ENCODE data around the gene MR1.
A peak's percentile ranks its signal among the peaks of the same experiment; 100 is the strongest.
"Not testable (repeated sequence)": the region's sequence is repeated elsewhere in the genome, so short reads cannot be mapped to it uniquely, and the experiment has no call there.

Gene MR1

DNA sequence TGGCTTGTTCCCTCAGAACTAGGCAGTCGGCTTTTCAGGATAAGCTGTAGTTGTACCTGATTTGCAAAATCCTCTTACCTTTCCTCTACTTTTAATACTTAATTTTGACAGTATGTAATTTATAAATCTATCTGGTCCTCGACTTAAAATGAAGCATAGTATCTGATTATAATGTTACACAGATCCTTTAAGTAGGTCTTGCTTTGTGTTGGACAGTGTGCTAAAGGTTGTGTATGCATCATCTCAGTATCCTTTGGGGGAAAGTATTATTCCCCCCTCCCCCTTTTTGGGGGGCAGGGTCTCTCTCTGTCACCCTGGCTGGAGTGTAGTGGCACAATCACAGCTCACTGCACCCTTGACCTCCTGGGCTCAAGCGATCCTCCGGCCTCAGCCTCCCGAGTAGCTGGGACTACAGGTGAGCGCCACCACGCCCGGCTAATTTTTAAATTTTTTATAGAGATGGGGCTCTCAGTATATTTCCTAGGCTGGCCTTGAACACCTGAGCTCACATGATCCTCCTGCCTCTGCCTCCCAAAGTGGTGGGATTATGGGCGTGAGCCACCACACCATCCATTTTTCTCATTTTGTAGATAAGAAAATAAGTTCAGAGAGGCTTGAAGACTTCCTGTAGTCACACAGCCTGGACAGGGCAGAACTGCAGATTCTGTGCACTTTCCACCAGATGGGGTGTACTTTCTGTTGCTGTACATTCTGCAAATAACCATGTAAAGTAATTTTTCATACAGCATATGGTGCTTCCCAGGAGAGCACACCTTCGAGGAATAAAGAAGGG is 10.3 kb upstream of the MR1 start:
- in situ Hi-C loops (cut with MboI; ENCODE audit: low pct_unique_long_range_greater_than_20kb, low sequenced_read_pairs), result no loop called here

DNA sequence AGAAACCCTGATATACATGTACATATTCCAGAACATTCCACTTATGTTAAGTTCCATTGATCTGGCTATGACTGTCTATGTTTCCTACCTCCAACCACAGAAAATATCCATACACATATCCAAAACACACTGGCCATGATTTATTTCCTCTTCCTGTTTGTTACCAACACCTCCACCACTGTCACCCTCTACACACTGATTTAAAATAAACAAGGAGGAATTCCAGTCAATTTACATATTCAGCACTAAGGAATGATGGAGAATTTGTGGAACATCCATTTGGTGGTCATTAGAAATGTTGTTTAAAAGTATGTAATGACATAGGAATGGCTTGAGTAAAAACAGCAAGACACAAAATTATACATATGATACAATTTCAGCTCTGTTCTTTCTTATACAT is 5.6 kb upstream of the MR1 start:
- in situ Hi-C loops (cut with MboI; ENCODE audit: low pct_unique_long_range_greater_than_20kb, low sequenced_read_pairs), result no loop called here

More for the DNA sequence above, 10.3 kb upstream of the MR1 start:
- no peak for DNase-seq

DNA sequence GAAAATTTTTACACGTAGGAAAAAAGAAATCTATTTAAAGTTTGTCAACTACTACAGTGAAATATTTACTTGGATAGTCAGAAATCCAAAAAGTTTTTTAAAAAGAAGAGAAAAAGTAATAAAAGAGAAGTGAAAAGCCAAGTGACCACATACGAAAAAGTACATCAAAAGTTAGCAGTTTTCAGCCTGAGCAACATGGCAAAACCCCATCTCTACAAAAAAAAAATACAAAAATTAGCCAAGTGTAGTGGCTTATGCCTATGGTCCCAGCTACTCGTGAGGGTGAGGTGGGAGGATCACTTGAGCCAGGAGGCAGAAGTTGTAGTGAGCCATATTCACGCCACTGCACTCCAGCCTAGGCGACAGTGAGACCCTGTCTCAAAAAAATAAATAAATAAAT is 5.2 kb upstream of the MR1 start:
- no peak for DNase-seq
- in situ Hi-C loops (cut with MboI; ENCODE audit: low pct_unique_long_range_greater_than_20kb, low sequenced_read_pairs), result no loop called here

More for the DNA sequence above, 5.6 kb upstream of the MR1 start:
- DNase-seq, result no peak

DNA sequence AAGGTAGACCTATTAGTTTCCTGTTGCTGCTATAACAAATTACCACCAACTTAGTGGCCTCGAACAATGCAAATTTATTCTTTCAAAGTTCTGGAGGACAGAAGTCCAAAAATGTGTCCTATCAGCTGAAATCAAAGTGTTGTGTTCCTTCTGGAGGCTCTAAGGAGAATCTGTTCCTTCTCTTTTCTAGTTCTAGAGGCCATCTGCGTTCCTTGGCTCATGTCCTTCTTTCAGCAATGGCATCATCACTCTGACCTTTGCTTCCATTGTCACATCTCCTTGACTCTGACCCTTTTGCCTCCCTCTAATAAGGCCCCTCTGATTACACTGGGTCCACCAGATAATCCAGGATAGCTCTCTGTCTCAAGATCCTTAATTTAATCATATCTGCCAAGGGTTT is 1.2 kb upstream of the MR1 start:
- DNase-seq, result no peak
- in situ Hi-C loops (cut with MboI; ENCODE audit: low pct_unique_long_range_greater_than_20kb, low sequenced_read_pairs), result no loop called here

DNA sequence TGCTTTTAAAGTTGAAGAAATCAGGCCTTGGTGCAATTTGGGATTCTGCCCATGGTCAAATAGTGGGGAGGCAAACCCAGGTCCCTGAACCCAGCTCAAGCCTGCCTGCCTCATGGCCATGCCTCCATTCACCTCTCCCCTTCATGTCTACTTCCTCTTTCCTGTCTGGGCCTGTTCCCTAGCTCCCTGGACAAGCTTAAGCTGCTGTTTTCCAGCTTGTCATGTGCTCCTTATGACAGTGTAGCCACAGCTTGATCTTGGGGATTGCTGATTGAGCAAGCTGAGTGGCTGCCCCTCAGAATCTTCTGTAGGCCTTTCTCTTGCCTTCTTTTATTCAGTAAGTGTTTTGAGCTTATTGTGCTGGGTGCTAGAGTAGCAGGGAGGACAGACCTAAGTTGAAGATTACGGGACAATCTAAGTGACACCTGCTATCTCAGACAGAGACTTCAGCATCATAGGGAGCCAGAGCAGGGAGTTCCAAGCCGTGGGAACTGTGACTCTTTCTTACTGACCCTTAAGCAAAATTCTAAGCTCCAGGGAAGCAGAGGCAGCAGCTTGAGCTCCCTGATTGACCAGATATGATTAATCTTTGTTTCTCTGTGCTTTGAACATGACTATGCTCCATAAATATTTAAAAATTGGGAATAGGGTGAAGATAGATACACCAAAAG is 520 bp upstream of the MR1 start:
- in situ Hi-C loops (cut with MboI; ENCODE audit: low pct_unique_long_range_greater_than_20kb, low sequenced_read_pairs), result no loop called here

DNA sequence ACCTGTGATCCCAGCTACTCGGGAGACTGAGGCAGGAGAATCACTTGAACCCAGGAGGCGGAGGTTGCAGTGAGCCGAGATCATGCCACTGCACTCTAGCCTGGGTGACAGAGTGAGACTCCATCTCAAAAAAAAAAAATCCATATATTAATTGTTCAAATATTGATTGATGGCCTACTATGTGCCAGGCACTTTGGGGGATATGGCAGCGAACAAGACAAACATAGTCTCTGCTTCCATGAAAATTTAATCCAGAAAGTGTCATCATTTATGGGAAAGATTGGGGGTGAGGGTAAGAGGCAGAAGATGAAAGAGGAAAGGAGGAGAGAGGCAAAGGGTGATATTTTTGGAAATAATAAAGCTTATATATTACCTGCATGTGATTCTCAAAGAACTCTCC is 1.4 kb downstream of the MR1 start:
- DNase-seq; in situ Hi-C loops (cut with MboI; ENCODE audit: low pct_unique_long_range_greater_than_20kb, low sequenced_read_pairs): not testable (repeated sequence)

More for the DNA sequence above, 520 bp upstream of the MR1 start:
- DNase-seq, result peak; percentile 84

DNA sequence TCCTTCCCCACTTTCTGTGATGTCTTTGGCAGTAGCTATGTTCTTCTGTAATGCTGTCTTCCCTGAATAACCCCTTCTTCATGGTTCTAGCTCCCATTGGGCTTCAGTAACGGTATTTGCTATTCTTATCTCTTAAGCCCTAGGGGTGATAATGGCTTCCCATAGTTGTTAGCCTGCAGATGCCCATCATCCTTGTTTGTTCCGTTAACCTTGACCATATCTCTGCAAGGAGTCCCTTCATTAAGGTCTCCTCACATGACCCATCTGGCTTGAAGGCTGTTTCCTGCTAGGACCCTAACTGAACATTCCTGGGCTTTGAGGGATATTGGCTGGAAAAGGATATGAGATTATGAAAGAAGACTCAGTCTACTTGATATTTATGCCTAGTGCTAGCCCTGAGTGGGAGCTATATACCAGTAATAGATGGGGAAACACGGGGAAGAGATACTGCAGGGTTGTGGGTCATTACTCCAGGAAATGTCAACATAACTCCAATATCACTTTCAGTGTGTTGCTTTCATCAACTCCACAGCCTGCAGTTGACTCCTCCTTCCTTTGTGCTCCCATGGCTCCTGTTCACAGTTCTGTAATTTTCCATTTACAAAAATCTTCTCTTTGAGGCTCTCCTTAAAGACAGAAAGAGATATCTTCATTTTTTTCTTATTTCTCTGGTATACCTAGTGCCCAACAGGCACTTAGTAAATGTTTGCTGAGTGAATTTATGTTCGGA is 2.5 kb downstream of the MR1 start:
- in situ Hi-C loops (cut with MboI; ENCODE audit: low pct_unique_long_range_greater_than_20kb, low sequenced_read_pairs), result no loop called here
- DNase-seq, result no peak

DNA sequence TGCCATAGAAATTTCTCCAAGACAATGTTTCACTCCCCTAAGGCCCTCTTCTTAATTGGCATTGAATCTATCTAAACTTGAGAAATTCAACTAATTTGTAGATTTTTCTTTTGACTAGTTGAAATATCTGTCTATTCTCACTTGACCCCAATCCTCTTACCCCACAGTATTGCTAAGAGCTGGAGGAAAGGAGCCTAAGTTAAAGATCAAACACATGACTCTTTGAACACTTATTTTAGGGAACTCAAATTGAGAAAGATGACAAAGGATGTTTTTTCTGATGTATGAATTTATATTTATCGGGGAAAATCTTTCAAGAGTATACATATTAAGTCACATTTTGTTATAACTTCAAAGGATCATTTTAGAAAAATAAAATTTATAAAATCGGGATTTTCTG is 3.6 kb downstream of the MR1 start:
- no peak for DNase-seq
- in situ Hi-C loops (cut with MboI; ENCODE audit: low pct_unique_long_range_greater_than_20kb, low sequenced_read_pairs), result no loop called here

DNA sequence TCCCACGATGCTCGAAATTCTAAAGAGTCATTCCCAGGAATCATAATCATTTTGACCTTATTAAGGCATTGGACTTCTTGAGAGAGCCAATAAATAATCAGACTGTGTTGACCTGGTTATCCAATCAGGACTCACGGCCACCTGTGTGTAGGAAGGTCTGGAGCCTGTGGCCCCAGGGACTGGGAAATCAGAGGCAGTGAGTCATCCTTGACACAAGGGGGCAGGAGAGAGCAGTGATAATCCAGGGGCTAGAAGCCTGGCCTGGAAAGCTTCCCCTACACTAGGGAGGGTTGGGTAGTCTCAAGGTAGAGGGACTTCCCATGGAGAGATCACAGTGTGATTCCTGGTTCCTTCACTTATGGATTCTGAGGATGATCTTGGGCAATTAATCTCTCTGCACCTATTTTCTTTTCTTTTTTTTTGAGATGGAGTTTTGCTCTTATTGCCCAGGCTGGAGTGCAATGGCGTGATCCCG is 4.7 kb downstream of the MR1 start:
- in situ Hi-C loops (cut with MboI; ENCODE audit: low pct_unique_long_range_greater_than_20kb, low sequenced_read_pairs), result no loop called here
- DNase-seq, result peak; percentile 78

DNA sequence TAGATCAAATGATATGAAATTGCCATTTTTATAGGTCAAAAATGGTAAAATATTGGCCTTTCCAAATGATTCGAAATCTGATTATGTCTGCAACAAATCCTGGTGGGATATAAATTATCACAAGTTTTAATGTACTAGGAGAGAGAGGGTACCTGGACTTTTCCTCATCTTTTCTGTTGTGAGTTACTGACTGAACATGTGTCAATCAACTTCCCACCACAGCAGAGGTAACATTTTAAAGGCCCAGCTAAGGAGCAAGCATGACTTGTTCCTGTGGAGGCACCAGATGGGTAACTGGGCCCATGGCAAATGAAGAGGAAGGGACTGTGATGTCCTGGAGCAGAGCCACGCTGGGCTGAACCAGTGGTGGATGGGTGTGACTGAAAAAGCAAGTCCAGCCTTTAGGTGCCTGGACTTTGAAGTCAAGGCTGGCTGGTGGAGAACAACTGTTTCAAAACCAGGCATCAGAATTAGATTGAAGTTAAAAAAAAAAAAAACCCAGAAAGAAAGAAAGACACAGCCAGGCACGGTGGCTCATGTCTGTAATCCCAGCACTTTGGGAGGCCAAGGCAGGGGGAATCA is 6.6 kb downstream of the MR1 start:
- no peak for DNase-seq
- in situ Hi-C loops (cut with MboI; ENCODE audit: low pct_unique_long_range_greater_than_20kb, low sequenced_read_pairs), result no loop called here

DNA sequence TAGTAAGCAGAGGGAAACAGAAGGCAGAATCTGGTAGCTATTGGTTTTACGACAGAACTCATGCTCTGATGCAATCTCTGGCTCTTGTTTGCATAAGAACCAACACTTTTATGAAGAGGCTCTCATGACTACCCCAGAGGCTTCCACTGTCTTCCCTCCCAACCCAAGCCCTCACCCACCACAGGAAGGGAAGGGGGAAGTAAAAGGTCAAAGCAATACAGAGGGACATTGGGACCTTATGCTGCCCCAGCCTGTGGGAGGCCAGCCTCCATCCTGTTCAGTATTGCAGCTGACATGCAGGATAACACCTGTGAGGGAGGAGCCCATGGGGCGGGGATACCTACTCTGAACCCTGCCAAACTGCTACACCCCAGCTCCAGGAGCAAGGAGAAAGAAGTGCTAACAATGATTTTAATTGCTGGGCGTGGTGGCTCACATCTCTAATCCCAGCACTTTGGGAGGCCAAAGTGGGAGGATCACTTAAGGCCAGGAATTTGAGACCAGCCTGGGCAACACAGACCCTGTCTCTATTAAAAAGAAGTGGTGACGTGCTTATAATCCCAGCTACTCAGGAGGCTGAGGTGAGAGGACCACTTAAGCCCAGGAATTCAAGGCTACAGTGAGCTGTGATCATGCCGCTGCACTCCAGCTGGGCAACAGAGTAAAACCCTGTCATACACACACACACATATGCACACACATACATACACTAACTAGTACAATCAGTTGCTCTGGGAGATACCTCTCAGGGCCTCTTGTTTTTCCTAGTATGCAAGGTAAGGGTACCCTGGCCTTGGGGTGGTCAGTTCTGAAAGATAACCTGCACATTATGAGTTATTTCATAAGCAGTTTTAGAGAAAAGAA is 9.5 kb downstream of the MR1 start:
- in situ Hi-C loops (cut with MboI; ENCODE audit: low pct_unique_long_range_greater_than_20kb, low sequenced_read_pairs), result no loop called here
- peak; percentile 71 for DNase-seq

DNA sequence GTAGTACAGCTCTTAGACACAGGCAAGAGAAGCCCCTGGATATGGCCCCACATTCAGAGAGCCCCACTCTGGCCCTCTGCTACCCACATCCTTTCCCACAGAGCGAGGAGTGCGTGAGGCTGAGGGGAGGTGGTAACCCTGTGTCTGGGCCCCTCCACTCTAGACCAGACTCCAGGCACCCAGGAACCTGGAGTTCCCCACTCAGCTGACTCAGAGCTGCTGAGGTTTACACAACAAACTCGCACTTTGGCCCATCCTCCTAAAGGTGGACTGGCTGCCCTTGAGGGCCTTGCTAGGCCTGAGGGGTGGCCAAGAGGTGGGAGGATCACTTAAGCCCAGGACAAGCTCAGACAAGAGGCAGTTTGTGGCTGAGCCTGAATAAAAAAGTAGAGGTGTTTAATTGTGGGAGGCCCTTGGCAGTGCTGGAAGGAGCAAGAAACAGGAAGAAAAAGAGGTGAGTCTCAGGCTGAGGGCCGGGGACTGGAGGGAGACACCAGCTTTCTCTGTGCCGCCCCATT is 10.7 kb downstream of the MR1 start:
- in situ Hi-C loops (cut with MboI; ENCODE audit: low pct_unique_long_range_greater_than_20kb, low sequenced_read_pairs), result no loop called here
- DNase-seq, result no peak

DNA sequence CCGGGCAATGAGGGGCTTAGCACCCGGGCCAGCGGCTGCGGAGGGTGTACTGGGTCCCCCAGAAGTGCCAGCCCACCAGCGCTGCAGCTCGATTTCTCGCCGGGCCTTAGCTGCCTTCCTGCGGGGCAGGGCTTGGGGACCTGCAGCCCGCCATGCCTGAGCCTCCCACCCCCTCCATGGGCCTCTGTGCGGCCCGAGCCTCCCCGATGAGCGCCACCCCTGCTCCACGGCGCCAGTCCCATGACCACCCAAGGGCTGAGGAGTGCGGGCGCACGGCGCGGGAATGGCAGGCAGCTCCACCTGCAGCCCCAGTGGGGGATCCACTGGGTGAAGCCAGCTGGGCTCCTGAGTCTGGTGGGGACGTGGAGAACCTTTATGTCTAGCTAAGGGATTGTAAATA is 12.2 kb downstream of the MR1 start:
- DNase-seq; in situ Hi-C loops (cut with MboI; ENCODE audit: low pct_unique_long_range_greater_than_20kb, low sequenced_read_pairs): not testable (repeated sequence)

DNA sequence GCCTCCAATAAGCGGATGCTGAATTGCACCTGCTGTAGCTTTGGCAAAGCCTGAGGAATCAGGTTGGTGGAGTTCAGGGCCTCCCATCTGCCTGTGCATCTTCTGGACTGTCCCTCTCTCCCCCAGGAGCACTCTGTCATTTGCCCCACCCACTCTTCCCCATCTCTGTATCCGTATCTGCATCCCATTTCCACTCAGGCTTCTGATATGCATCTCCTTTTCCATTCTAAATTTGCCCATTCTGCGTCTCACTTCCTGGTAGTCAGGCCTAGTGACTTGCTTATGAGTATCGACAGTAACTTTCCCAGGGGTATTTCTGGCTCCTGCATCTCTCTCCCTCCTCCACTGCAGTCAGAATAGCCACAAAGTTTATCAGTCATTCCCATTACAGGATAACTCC is 15.6 kb downstream of the MR1 start:
- DNase-seq, result no peak
- in situ Hi-C loops (cut with MboI; ENCODE audit: low pct_unique_long_range_greater_than_20kb, low sequenced_read_pairs), result no loop called here

DNA sequence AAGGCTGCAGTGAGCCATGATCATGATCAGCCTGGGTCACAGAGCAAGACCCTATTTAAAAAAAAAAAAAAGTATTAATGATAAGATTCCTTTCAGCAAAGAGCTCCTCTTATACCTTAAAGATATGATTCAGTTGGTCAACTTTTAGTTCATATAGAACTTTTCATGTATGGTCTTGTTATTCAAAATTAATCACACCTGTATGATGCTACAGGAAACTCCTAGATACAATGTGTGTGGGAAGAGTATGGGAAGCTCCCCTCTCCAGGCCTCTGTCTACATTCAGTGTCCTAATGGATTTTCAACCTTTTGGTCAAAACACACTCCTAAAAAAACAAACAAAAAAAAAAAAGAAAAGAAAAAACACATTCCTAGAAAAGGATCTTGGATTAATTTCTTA is 17.1 kb downstream of the MR1 start:
- no peak for DNase-seq
- in situ Hi-C loops (cut with MboI; ENCODE audit: low pct_unique_long_range_greater_than_20kb, low sequenced_read_pairs), result no loop called here

DNA sequence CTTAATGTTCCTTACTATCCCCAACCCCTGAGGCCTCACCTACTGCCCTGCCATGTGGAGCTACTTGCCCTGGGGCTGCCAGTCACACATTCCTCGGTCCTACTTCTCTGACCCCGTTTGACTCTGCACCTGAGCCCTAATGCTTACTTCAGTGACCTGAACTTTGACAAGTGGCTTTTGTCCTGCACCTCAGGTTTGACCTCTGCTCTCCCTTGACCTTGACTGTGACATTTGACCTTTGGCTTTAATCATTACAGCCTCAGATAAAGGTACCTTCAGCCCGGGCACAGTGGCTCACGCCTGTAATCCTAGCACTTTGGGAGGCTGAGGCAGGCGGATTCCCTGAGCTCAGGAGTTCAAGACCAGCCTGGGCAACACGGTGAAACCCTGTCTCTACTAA is 22.8 kb downstream of the MR1 start:
- in situ Hi-C loops (cut with MboI; ENCODE audit: low pct_unique_long_range_greater_than_20kb, low sequenced_read_pairs), result no loop called here
- no peak for DNase-seq

DNA sequence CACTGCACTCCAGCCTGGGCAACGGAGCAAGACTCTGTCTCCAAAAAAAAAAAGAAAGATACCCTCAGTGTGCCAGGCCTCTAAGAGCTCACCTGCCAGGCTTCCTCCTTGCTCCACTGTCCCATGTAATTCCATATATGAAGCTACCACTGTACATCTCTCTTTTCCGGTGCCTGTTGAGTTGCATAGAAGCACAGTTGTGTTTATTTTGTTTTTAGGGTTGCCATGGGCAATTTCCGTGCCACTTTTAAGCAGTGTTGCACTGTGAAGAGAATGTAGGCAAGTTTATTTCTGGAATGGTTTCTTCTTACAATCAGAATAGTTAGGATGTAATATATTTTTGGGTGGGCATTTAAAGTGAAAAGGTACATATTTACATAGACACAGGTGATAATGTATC is 23.3 kb downstream of the MR1 start:
- no peak for DNase-seq
- in situ Hi-C loops (cut with MboI; ENCODE audit: low pct_unique_long_range_greater_than_20kb, low sequenced_read_pairs), result no loop called here

DNA sequence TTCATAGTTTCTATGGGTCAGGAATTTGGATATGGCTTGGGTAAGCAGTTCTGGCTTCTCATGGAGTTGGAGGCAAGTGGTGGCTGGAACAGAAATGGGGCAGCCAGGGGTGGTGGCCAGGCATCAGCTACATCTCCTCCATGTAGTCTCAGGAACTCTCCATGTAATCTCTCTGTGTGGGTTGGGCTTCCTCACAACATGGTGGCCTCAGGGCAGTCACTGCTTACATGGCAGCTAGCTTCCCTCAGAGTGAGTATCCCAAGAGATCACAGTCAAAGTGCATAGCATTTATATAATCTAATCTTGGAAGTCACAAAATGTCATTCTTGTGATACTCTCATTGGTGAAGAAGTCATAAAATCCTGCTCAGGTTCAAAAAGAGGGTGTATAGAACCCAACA is 25.7 kb downstream of the MR1 start:
- DNase-seq, result no peak
- in situ Hi-C loops (cut with MboI; ENCODE audit: low pct_unique_long_range_greater_than_20kb, low sequenced_read_pairs), result no loop called here

DNA sequence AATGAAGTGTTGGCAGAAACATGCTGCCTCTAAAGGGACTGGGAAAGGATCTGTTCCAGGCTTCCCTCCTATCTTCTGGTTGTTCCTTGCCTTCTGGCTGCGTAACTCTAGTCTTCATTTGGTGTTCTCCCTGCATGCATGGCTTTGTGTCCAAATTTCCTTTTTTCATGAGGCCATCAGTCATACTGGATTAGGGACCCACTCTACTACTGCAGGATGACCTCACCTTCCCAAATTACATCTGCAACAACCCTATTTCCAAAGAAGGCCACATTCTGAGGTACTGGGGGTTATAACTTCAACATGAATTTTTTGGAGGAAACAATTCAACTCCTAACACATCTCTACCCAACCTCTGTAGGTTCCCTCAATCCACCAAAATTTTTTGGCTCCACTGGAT is 26.3 kb downstream of the MR1 start:
- in situ Hi-C loops (cut with MboI; ENCODE audit: low pct_unique_long_range_greater_than_20kb, low sequenced_read_pairs), result no loop called here

More for the DNA sequence above, 26.3 kb downstream of the MR1 start:
- DNase-seq, result no peak

Data from KBM-7 (cell line).